RWPE2 (cell line): ENCODE data around the gene RNLS.

Experiments used
- ATAC-seq: fragments of 200-7000 bp; cut with Tn5 transposase; 3 replicates; pipeline ENCODE4 v1.9.1; 2021; ENCODE audit warnings: low read depth
- DNase-seq: peaks from one replicate; pipeline ENCODE4 v3.0.0-alpha.2; 2020; ENCODE audit warnings: low spot score
- H3K27ac ChIP-seq: fragments of 450-650 bp; 2 replicates; pipeline ENCODE4 v1.5.1; 2017; ENCODE audit warnings: mild to moderate bottlenecking; ENCODE audit not compliant: poor library complexity, severe bottlenecking
- H3K27me3 ChIP-seq: fragments of 250-450 bp; sonication (Bioruptor Pico); 2 replicates; pipeline ENCODE4 v1.5.1; 2021; ENCODE audit warnings: mild to moderate bottlenecking, moderate library complexity; ENCODE audit not compliant: insufficient read depth, poor library complexity, severe bottlenecking
- H3K36me3 ChIP-seq: fragments of 250-450 bp; sonication (Bioruptor Pico); 2 replicates; pipeline ENCODE4 v1.5.1; 2020; ENCODE audit warnings: low read depth, mild to moderate bottlenecking, moderate library complexity
- H3K4me1 ChIP-seq: fragments of 250-450 bp; sonication (Bioruptor Pico); 2 replicates; pipeline ENCODE4 v1.5.1; 2021; ENCODE audit warnings: mild to moderate bottlenecking, moderate library complexity; ENCODE audit not compliant: insufficient read depth, poor library complexity, severe bottlenecking
- H3K4me3 ChIP-seq: fragments of 250-450 bp; sonication (Bioruptor Pico); 2 replicates; pipeline ENCODE4 v1.5.1; 2021; ENCODE audit warnings: mild to moderate bottlenecking, moderate library complexity; ENCODE audit not compliant: severe bottlenecking
- H3K9me3 ChIP-seq: fragments of 250-450 bp; sonication (Bioruptor Pico); 2 replicates; pipeline ENCODE4 v1.5.1; 2021; ENCODE audit warnings: mild to moderate bottlenecking, moderate library complexity; ENCODE audit not compliant: severe bottlenecking
- CTCF ChIP-seq: fragments of 450-650 bp; IDR thresholded peaks from one replicate; pipeline ENCODE4 v1.5.1; 2017; ENCODE audit warnings: mild to moderate bottlenecking, moderate library complexity; ENCODE audit not compliant: poor library complexity, severe bottlenecking

Gene RNLS

GRCh38 chr10:88497913-88498312 is 85.2 kb downstream of the RNLS start:
- DNase-seq, result no peak
- Histone ChIP-seq H3K9me3 (no peaks in the 10 kb centered on the region), H3K36me3 (no peaks in the 10 kb centered on the region), H3K4me3 (no peak overlapping the region), H3K4me1 (peaks cover 19% of the 10 kb centered on the region), H3K27ac (no peak overlapping the region), H3K27me3 (no peaks in the 10 kb centered on the region)
- TF ChIP-seq CTCF, result no peak
- no peak for ATAC-seq

- no peaks in the 10 kb centered on the region for H3K36me3 ChIP-seq
- no peaks in the 10 kb centered on the region for H3K9me3 ChIP-seq
- H3K4me1 ChIP-seq, result peaks cover 4% of the 10 kb centered on the region
- ATAC-seq, result no peak
- TF ChIP-seq CTCF, result no peak
- H3K27me3 ChIP-seq, result no peaks in the 10 kb centered on the region
- no peak overlapping the region for H3K4me3 ChIP-seq
- no peak for DNase-seq
- no peak overlapping the region for H3K27ac ChIP-seq
These were observed 88.6 kb downstream of the RNLS start for GRCh38 chr10:88494537-88494936.

GRCh38 chr10:88493691-88494483 is 89.2 kb downstream of the RNLS start:
- ATAC-seq (no peak), DNase-seq (no peak)
- no peaks in the 10 kb centered on the region for H3K36me3 ChIP-seq
- TF ChIP-seq CTCF, result no peak
- H3K27me3 ChIP-seq, result no peaks in the 10 kb centered on the region
- no peak overlapping the region for H3K4me3 ChIP-seq
- no peaks in the 10 kb centered on the region for H3K9me3 ChIP-seq
- H3K27ac ChIP-seq, result no peak overlapping the region
- H3K4me1 ChIP-seq, result no peaks in the 10 kb centered on the region

- DNase-seq, result no peak
- no peak overlapping the region for H3K27ac ChIP-seq
These were observed 91.8 kb downstream of the RNLS start for GRCh38 chr10:88491314-88491713.

More at GRCh38 chr10:88491314-88491713, 91.8 kb downstream of the RNLS start:
- Histone ChIP-seq H3K36me3 (no peaks in the 10 kb centered on the region), H3K4me3 (no peak overlapping the region), H3K9me3 (no peaks in the 10 kb centered on the region), H3K27me3 (no peaks in the 10 kb centered on the region), H3K4me1 (no peaks in the 10 kb centered on the region)
- TF ChIP-seq CTCF, result no peak
- no peak for ATAC-seq
